ENCODE measurements around the gene CD86.

Gene CD86

GRCh38 chr3:122092460-122093165 lies 37.5 kb downstream of the CD86 start:
- DNase-seq: peak; percentile 69 to 70

GRCh38 chr3:122094125-122094524 lies 39.0 kb downstream of the CD86 start:
- DNase-seq: no peak

GRCh38 chr3:122094693-122095092 lies 39.5 kb downstream of the CD86 start:
- DNase-seq: no peak

GRCh38 chr3:122097141-122097540 lies 42.0 kb downstream of the CD86 start:
- no peak for DNase-seq

- no peak for DNase-seq
These were observed 43.4 kb downstream of the CD86 start for GRCh38 chr3:122098611-122099010.

- DNase-seq: no peak
These were observed 44.1 kb downstream of the CD86 start for GRCh38 chr3:122099255-122099654.

- no peak for DNase-seq
These were observed 44.9 kb downstream of the CD86 start for GRCh38 chr3:122100083-122100482.

GRCh38 chr3:122100591-122101463 lies 45.7 kb downstream of the CD86 start:
- peak; percentile 34 to 48 for DNase-seq

- peak; percentile 75 to 76 for DNase-seq
These were observed 46.5 kb downstream of the CD86 start for GRCh38 chr3:122101646-122102045.

- DNase-seq: peak; percentile 76
These were observed 47.2 kb downstream of the CD86 start for GRCh38 chr3:122102191-122102935.

GRCh38 chr3:122103821-122104514 lies 48.8 kb downstream of the CD86 start:
- no peak for DNase-seq

- no peak for DNase-seq
These were observed 49.5 kb downstream of the CD86 start for GRCh38 chr3:122104515-122105194.

- no peak for DNase-seq
These were observed 50.5 kb downstream of the CD86 start for GRCh38 chr3:122105626-122106025.

- no peak for DNase-seq
These were observed 52.0 kb downstream of the CD86 start for GRCh38 chr3:122107171-122107570.

GRCh38 chr3:122111974-122112373 lies 56.8 kb downstream of the CD86 start:
- DNase-seq: peak in 1 of 2 donors; percentile 8

- no peak for DNase-seq
These were observed 57.6 kb downstream of the CD86 start for GRCh38 chr3:122112754-122113153.

GRCh38 chr3:122123850-122124249 lies 68.7 kb downstream of the CD86 start:
- peak; percentile 25 to 52 for DNase-seq

- no peak for DNase-seq
These were observed 77.9 kb downstream of the CD86 start for GRCh38 chr3:122132949-122133540.

- DNase-seq: peak; percentile 9 to 24
These were observed 91.3 kb downstream of the CD86 start for GRCh38 chr3:122146466-122146865.

GRCh38 chr3:122148941-122149627 lies 93.9 kb downstream of the CD86 start:
- no peak for DNase-seq

GRCh38 chr3:122151480-122151879 lies 96.3 kb downstream of the CD86 start:
- DNase-seq: no peak
